Kidney (tissue), 14 donors: ENCODE results near the gene ECSIT. TPM values are rescaled to one million over a fixed set of nuclear protein-coding genes. Genes with fewer than 3 reads are reported as not detected.

Experiments used
- DNase-seq, 5 donors: peaks; one replicate each; pipeline ENCODE4 v3.0.0-alpha.2; 2013 to 2020
- FAIRE-seq: peaks from 2 replicates; lab custom pipeline; 2012; peaks lifted over from hg19 to GRCh38; lab: Jason Lieb, UNC
- H3K27ac ChIP-seq, 2 donors: one replicate each; pipeline ENCODE4 v1.7.0; 2013; ENCODE audit warnings: low read depth in 2 of 2, low read length in 2 of 2, inconsistent platforms in 1 of 2
- H3K27me3 ChIP-seq: one replicate; pipeline ENCODE4 v1.7.1; 2013; ENCODE audit warnings: low read length, inconsistent platforms; ENCODE audit not compliant: control insufficient read depth, insufficient read depth
- H3K36me3 ChIP-seq, 3 donors: one replicate each; pipeline versions ENCODE4 v1.7.0 to v1.7.1; 2013; ENCODE audit warnings: low read length in 3 of 3, control low read depth in 1 of 3, inconsistent platforms in 1 of 3; ENCODE audit not compliant: insufficient read depth in 3 of 3, control insufficient read depth in 2 of 3
- H3K4me1 ChIP-seq, 3 donors: one replicate each; pipeline versions ENCODE4 v1.7.0 to v1.7.1; 2013; ENCODE audit warnings: low read length in 3 of 3, inconsistent platforms in 1 of 3, low read depth in 1 of 3; ENCODE audit not compliant: control insufficient read depth in 2 of 3, insufficient read depth in 2 of 3
- H3K4me3 ChIP-seq, 3 donors: one replicate each; pipeline versions ENCODE4 v1.7.0 to v1.8.1; 2013; ENCODE audit warnings: low read length in 3 of 3, control low read depth in 1 of 3, inconsistent platforms in 1 of 3
- H3K9ac ChIP-seq, 3 donors: one replicate each; pipeline versions ENCODE4 v1.7.0 to v1.7.1; 2013; ENCODE audit warnings: low read length in 3 of 3, control low read depth in 1 of 3, inconsistent platforms in 1 of 3
- H3K9me3 ChIP-seq, 3 donors: one replicate each; pipeline versions ENCODE4 v1.7.0 to v1.7.1; 2013; ENCODE audit warnings: low read length in 3 of 3, control low read depth in 1 of 3, inconsistent platforms in 1 of 3; ENCODE audit not compliant: control insufficient read depth in 2 of 3, insufficient read depth in 1 of 3
- CTCF ChIP-seq: IDR thresholded peaks from 3 replicates; pipeline ENCODE4 v1.5.1; 2012; ENCODE audit warnings: mild to moderate bottlenecking, moderate library complexity, borderline replicate concordance; ENCODE audit not compliant: insufficient read depth; ENCODE audit errors: extremely low read depth
- intact Hi-C: fragments of 100-400 bp; cut with DNase I; formaldehyde crosslinking; loops from one replicate; pipeline ENCODE4 v1.11.1; 2022
- polyA plus RNA-seq: library from polyadenylated mRNA; stranded (reverse); fragments of 350-450 nt; fragmentation: Illumina TruSeq; extraction: RNeasy Lipid Tissue Mini Kit (QIAGEN cat#74804); gene quantifications from one replicate; pipeline ENCODE4 v1.2.3, GENCODE V29; 2014; ENCODE audit warnings: low read depth, low replicate concordance; ENCODE audit not compliant: insufficient read depth
- total RNA-seq: library from RNA; stranded (reverse); fragmentation: NEBNext Ultra II Directional; extraction: Animal tissue kit (Norgen Biotek cat#: 25700); gene quantifications from one replicate; pipeline ENCODE4 v1.2.1, GENCODE V29; 2021
- donor health status: control.
- donor health status: control.
- donor health status: control.
- donor health status: control.
- donor health status: control.
- donor health status: DM: yes; HTN: yes; CAD: no.
- donor health status: Normal renal cell carcinoma (clear cell type).

The ECSIT gene
- total and polyA plus RNA-seq, 2 donors from 2014 or later = 33.8 to 83.4 TPM

GRCh38 chr19:11495885-11496284 is 33.0 kb downstream of the ECSIT start:
- Histone ChIP-seq H3K4me1 (no peaks in the 10 kb centered on the region), H3K4me3 (no peak overlapping the region), H3K27ac (no peak overlapping the region), H3K27me3 (no peaks in the 10 kb centered on the region), H3K9me3 (no peaks in the 10 kb centered on the region), H3K9ac (no peak overlapping the region), H3K36me3 (peaks cover 0 to 3% (median 0%) of the 10 kb centered on the region in 3 donors)
- no peak for TF ChIP-seq CTCF
- DNase-seq = no peak
- FAIRE-seq = no peak
- intact Hi-C loops = no loop called here

GRCh38 chr19:11495481-11495880 is 33.5 kb downstream of the ECSIT start:
- intact Hi-C loops = no loop called here
- Histone ChIP-seq H3K9me3 (no peaks in the 10 kb centered on the region), H3K27me3 (no peaks in the 10 kb centered on the region), H3K4me3 (no peak overlapping the region), H3K4me1 (no peaks in the 10 kb centered on the region), H3K36me3 (peaks cover 0 to 3% (median 0%) of the 10 kb centered on the region in 3 donors), H3K27ac (no peak overlapping the region), H3K9ac (no peak overlapping the region)
- DNase-seq (no peak), FAIRE-seq (no peak)
- TF ChIP-seq CTCF = no peak

GRCh38 chr19:11494634-11495285 is 34.2 kb downstream of the ECSIT start:
- H3K36me3 ChIP-seq = peaks cover 0 to 8% (median 0%) of the 10 kb centered on the region in 3 donors

More at GRCh38 chr19:11494634-11495285, 34.2 kb downstream of the ECSIT start:
- no peak for TF ChIP-seq CTCF
- DNase-seq (no peak), FAIRE-seq (no peak)
- Histone ChIP-seq H3K27ac (no peak overlapping the region), H3K4me1 (no peaks in the 10 kb centered on the region), H3K4me3 (no peak overlapping the region), H3K9ac (no peak overlapping the region), H3K9me3 (no peaks in the 10 kb centered on the region), H3K27me3 (no peaks in the 10 kb centered on the region)
- intact Hi-C loops = no loop called here
